HepG2 (cell line): ENCODE results near the gene MT1G. TPM values are rescaled to one million over a fixed set of nuclear protein-coding genes. Genes with fewer than 3 reads are reported as not detected.

Source experiments
- AGO1 ChIP-seq: fragments of 200-400 bp; formaldehyde crosslinking; IDR thresholded peaks from 2 replicates; pipeline ENCODE4 v1.6.1; 2017; ENCODE audit warnings: mild to moderate bottlenecking, low read depth, low read length, moderate library complexity; ENCODE audit not compliant: poor library complexity, severe bottlenecking
- HIC2 ChIP-seq: sonication (generic); formaldehyde crosslinking; IDR thresholded peaks from 2 replicates; pipeline ENCODE4 v1.9.0; 2022; ENCODE audit warnings: low read depth, missing genetic modification reagents
- HMGA1 ChIP-seq: sonication (generic); formaldehyde crosslinking; conservative IDR thresholded peaks from 2 replicates; pipeline ENCODE4 v1.4.0; 2020; ENCODE audit warnings: missing genetic modification reagents
- JUND ChIP-seq: sonication (generic); formaldehyde crosslinking; IDR thresholded peaks from 2 replicates; pipeline ENCODE4 v1.8.0; 2022; ENCODE audit warnings: mild to moderate bottlenecking, missing genetic modification reagents
- KAT8 ChIP-seq: IDR thresholded peaks from 2 replicates; pipeline ENCODE4 v1.6.1; 2016; ENCODE audit warnings: missing genetic modification reagents, missing compliant biosample characterization
- KIAA2018 ChIP-seq: sonication (generic); formaldehyde crosslinking; IDR thresholded peaks from 2 replicates; pipeline ENCODE4 v1.5.0; 2020; ENCODE audit warnings: mild to moderate bottlenecking, missing genetic modification reagents, borderline replicate concordance
- MTA3 ChIP-seq: sonication (generic); formaldehyde crosslinking; IDR thresholded peaks from 2 replicates; pipeline ENCODE4 v1.4.0; 2020; ENCODE audit warnings: missing genetic modification reagents
- MYPOP ChIP-seq: sonication (generic); formaldehyde crosslinking; IDR thresholded peaks from 2 replicates; pipeline ENCODE4 v1.8.1; 2023; ENCODE audit warnings: mild to moderate bottlenecking, moderate library complexity, missing genetic modification reagents
- MZF1 ChIP-seq: sonication (generic); formaldehyde crosslinking; IDR thresholded peaks from 2 replicates; pipeline ENCODE4 v1.8.1; 2023; ENCODE audit warnings: mild to moderate bottlenecking, missing genetic modification reagents, borderline replicate concordance
- PHF5A ChIP-seq: IDR thresholded peaks from one replicate; pipeline ENCODE4 v1.6.1; 2018; ENCODE audit warnings: low read depth, missing genetic modification reagents; ENCODE audit not compliant: unreplicated experiment
- ZFP41 ChIP-seq: sonication (generic); formaldehyde crosslinking; IDR thresholded peaks from 2 replicates; pipeline ENCODE4 v1.4.0; 2020; ENCODE audit warnings: mild to moderate bottlenecking, missing genetic modification reagents, borderline replicate concordance
- ZNF430 ChIP-seq: sonication (generic); formaldehyde crosslinking; IDR thresholded peaks from 2 replicates; pipeline ENCODE4 v1.9.0; 2021; ENCODE audit warnings: mild to moderate bottlenecking, missing genetic modification reagents
- ZNF766 ChIP-seq: sonication (generic); formaldehyde crosslinking; IDR thresholded peaks from 2 replicates; pipeline ENCODE4 v1.5.0; 2020; ENCODE audit warnings: missing genetic modification reagents, borderline replicate concordance
- ZSCAN31 ChIP-seq: sonication (generic); formaldehyde crosslinking; IDR thresholded peaks from 2 replicates; pipeline ENCODE4 v1.5.0; 2020; ENCODE audit warnings: low read depth, mild to moderate bottlenecking, missing genetic modification reagents
- polyA plus RNA-seq, 8 experiments: library from polyadenylated mRNA; depleted of rRNA in 3 of 8; stranded (reverse) in 7 of 8; unstranded in 1 of 8; fragments of >200 nt; fragmentation: Illumina TruSeq in 4 of 8; extraction: Trizol in 4 of 8; gene quantifications; 2 replicates each; pipeline versions ENCODE4 v1.2.1 to v1.2.3, GENCODE V29; 2011 to 2016; ENCODE audit warnings: low read depth in 4 of 8, missing spikeins in 1 of 8, mixed read lengths in 1 of 8; ENCODE audit not compliant: insufficient read depth in 1 of 8
- total RNA-seq, 5 experiments: library from RNA; depleted of rRNA; stranded (reverse); fragments of >200 nt; fragmentation: Illumina TruSeq; extraction: Trizol; gene quantifications; 2 replicates each; pipeline ENCODE4 v1.2.3, GENCODE V29; 2016; ENCODE audit warnings: low read depth in 1 of 5
- TF ChIP-seq, protein P1 (sequence below): sonication (generic); formaldehyde crosslinking; IDR thresholded peaks from 2 replicates; pipeline ENCODE4 v1.4.0; 2020; ENCODE audit warnings: mild to moderate bottlenecking, missing genetic modification reagents
- TF ChIP-seq, protein P2 (sequence below): sonication (generic); formaldehyde crosslinking; IDR thresholded peaks from 2 replicates; pipeline ENCODE4 v1.4.0; 2020; ENCODE audit warnings: low read depth, mild to moderate bottlenecking, missing genetic modification reagents

The MT1G gene
- total and polyA plus RNA-seq, 2 of the 13 experiments (the other 11 are each of a cell fraction or from before 2014, with no cell fraction given) = 3.6 to 377 TPM

GRCh38 chr16:56681939-56682702 lies 14.3 kb upstream of the MT1G start, which contains the start of gene MT1X (continued):
- peak; percentile 65; the same call in 1 of the 2 replicates for TF ChIP-seq HIC2 (CRISPR knock-in tag)
- no peak for TF ChIP-seq ZNF430 (CRISPR knock-in tag)
- peak; percentile 98 for TF ChIP-seq MYPOP (CRISPR knock-in tag)
- TF ChIP-seq ZSCAN31 (CRISPR knock-in tag) = peak; percentile 82
- no peak for TF ChIP-seq ZNF766 (CRISPR knock-in tag)
- TF ChIP-seq KIAA2018 = no peak
- TF ChIP-seq AGO1 = no peak
- TF ChIP-seq KAT8 = peak; percentile 72
- TF ChIP-seq MZF1 (CRISPR knock-in tag) = no peak
- TF ChIP-seq, protein P1, sequence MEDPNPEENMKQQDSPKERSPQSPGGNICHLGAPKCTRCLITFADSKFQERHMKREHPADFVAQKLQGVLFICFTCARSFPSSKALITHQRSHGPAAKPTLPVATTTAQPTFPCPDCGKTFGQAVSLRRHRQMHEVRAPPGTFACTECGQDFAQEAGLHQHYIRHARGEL (CRISPR knock-in tag) = no peak
- no peak for TF ChIP-seq PHF5A (CRISPR knock-in tag)
- no peak for TF ChIP-seq ZFP41 (CRISPR knock-in tag)
- TF ChIP-seq JUND (CRISPR knock-in tag) = no peak
- TF ChIP-seq HMGA1 (CRISPR knock-in tag) = no peak
- no peak for TF ChIP-seq MTA3 (CRISPR knock-in tag)
- TF ChIP-seq, protein P2, sequence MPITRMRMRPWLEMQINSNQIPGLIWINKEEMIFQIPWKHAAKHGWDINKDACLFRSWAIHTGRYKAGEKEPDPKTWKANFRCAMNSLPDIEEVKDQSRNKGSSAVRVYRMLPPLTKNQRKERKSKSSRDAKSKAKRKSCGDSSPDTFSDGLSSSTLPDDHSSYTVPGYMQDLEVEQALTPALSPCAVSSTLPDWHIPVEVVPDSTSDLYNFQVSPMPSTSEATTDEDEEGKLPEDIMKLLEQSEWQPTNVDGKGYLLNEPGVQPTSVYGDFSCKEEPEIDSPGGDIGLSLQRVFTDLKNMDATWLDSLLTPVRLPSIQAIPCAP (CRISPR knock-in tag) = 0 out of 2 replicates have a peak, but pooled peaks have one; percentile 24
